ENCODE data around the gene SFSWAP. TPM values are rescaled to one million over a fixed set of nuclear protein-coding genes. Genes with fewer than 3 reads are reported as not detected.

The SFSWAP gene
- total RNA-seq, 1 experiment from 2014 or later: 68.8 TPM

DNA sequence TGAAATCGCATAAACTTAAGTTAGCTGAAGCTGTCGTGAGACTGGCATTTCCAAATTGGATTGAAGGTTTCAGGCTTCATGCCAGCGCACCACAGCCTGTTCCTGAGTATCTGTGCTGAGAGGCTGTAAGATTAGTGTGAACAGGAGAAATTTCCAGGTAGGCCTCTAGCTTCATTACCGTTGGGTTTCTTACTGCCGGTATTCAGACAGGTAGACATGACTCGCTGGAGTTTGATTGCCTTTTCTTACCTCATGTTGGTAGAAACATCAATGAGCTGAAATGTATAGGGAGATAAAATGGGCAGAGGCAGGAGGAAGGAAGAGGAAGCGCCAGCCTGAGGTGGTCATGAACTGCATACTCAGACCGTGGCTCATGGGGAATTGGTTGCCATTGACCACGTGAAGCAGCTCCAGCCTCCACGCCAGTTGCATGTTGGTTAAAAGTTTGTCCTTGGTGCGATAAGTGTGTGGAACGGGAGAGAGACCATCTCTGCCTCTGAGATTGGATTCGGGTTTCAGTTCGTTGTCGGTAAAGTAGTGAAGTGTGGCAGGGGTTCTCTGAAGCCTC lies 75.0 kb downstream of the SFSWAP start:
- peaks cover 6% of the 10 kb centered on the region for H3K4me1 Mint-ChIP-seq (ENCODE audit: insufficient read depth, unreplicated experiment)
- no peaks in the 10 kb centered on the region for H3K27me3 Mint-ChIP-seq (ENCODE audit: insufficient read depth, unreplicated experiment)
- ChIA-PET CTCF (interaction anchor here (0.6 to 0.7 kb wide), 2 partner anchors 43 kb away, joined by 3 to 5 read pairs; no protein-coding TSS in a partner anchor), POLR2A (interaction anchor here (0.6 kb wide), 1 partner anchor 163 kb away, joined by 4 read pairs; no protein-coding TSS in a partner anchor)
- TF ChIP-seq, protein P1, sequence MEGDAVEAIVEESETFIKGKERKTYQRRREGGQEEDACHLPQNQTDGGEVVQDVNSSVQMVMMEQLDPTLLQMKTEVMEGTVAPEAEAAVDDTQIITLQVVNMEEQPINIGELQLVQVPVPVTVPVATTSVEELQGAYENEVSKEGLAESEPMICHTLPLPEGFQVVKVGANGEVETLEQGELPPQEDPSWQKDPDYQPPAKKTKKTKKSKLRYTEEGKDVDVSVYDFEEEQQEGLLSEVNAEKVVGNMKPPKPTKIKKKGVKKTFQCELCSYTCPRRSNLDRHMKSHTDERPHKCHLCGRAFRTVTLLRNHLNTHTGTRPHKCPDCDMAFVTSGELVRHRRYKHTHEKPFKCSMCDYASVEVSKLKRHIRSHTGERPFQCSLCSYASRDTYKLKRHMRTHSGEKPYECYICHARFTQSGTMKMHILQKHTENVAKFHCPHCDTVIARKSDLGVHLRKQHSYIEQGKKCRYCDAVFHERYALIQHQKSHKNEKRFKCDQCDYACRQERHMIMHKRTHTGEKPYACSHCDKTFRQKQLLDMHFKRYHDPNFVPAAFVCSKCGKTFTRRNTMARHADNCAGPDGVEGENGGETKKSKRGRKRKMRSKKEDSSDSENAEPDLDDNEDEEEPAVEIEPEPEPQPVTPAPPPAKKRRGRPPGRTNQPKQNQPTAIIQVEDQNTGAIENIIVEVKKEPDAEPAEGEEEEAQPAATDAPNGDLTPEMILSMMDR (IDR thresholded peaks at IDR 0.05; ENCODE audit: unreplicated experiment): no peak
- H3K36me3 Mint-ChIP-seq (ENCODE audit: insufficient read depth, unreplicated experiment): peaks cover 73% of the 10 kb centered on the region
- intact Hi-C loops (cut with micrococcal nuclease): no loop called here
- H3K9me3 Mint-ChIP-seq (ENCODE audit: unreplicated experiment): no peaks in the 10 kb centered on the region
- BruUV-seq (replicated peaks): no TSS peak
- H3K27ac Mint-ChIP-seq (ENCODE audit: low read depth, unreplicated experiment): peak overlapping the region; percentile 7
- no peak overlapping the region for H3K4me3 Mint-ChIP-seq (ENCODE audit: unreplicated experiment)
- DNase-seq (ENCODE audit: unreplicated experiment): no peak

DNA sequence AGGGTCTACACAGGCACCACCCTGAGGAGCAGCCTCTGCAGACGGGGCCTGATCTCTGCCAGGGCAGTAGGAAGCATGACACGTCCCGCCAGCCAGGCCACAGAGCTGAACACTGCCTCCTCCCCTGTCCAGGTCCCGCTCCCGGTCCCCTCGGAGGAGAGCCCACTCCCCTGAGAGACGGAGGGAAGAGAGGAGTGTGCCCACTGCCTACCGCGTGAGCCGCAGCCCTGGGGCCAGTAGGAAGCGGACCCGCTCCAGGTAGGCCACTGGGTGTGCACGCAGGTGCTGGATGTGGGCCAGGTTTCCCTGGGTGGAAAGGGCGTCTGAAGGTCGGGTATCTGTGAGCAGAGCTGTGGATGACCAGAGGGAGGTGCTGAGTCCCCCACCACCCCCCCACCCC lies 75.4 kb downstream of the SFSWAP start:
- POLR2A ChIA-PET: interaction anchor here (0.6 kb wide), 1 partner anchor 162 kb away, joined by 4 read pairs; no protein-coding TSS in a partner anchor

DNA sequence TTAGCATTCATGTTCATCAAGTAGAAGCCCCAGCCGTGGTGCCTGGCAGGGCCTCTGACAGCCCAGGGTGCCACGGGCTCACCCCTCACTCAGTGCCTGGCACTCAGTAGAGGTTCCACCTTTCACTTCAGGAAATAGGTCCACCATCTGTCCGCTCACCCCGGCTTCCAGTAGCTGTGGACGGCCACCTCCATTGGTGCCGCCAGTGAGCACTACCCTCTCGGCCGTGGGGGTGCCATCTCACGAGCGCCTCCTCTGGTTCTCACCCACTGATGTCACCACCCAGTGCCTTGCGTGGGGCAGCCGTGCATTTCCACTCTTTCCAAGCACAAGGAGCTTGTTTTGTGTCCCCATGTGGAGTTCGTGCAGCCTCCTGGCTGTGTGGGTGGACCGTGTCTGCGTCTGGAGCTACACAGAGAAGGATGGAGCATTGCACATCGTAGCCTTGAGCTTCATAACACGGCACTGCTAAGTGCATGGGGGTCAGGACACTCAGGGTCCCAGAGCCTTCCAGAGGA lies 76.3 kb downstream of the SFSWAP start:
- Mint-ChIP-seq H3K4me1 (ENCODE audit: insufficient read depth, unreplicated experiment) (peaks cover 6% of the 10 kb centered on the region), H3K36me3 (ENCODE audit: insufficient read depth, unreplicated experiment) (peaks cover 65% of the 10 kb centered on the region), H3K9me3 (ENCODE audit: unreplicated experiment) (no peaks in the 10 kb centered on the region), H3K4me3 (ENCODE audit: unreplicated experiment) (no peak overlapping the region), H3K27me3 (ENCODE audit: insufficient read depth, unreplicated experiment) (no peaks in the 10 kb centered on the region), H3K27ac (ENCODE audit: low read depth, unreplicated experiment) (peak overlapping the region; percentile 6)
- TF ChIP-seq, protein P1 (IDR thresholded peaks at IDR 0.05; ENCODE audit: unreplicated experiment): no peak
- POLR2A ChIA-PET: no interaction called here
- intact Hi-C loops (cut with micrococcal nuclease): no loop called here
- no peak for DNase-seq (ENCODE audit: unreplicated experiment)
- no TSS peak for BruUV-seq (replicated peaks)
- CTCF ChIA-PET: no interaction called here

More for the DNA sequence above, 75.4 kb downstream of the SFSWAP start:
- no peaks in the 10 kb centered on the region for H3K27me3 Mint-ChIP-seq (ENCODE audit: insufficient read depth, unreplicated experiment)
- peak overlapping the region; percentile 6 for H3K27ac Mint-ChIP-seq (ENCODE audit: low read depth, unreplicated experiment)
- CTCF ChIA-PET: interaction anchor here (0.6 kb wide), 1 partner anchor 42 kb away, joined by 3 read pairs; no protein-coding TSS in a partner anchor
- TF ChIP-seq, protein P1 (IDR thresholded peaks at IDR 0.05; ENCODE audit: unreplicated experiment): no peak
- no peaks in the 10 kb centered on the region for H3K9me3 Mint-ChIP-seq (ENCODE audit: unreplicated experiment)
- peaks cover 73% of the 10 kb centered on the region for H3K36me3 Mint-ChIP-seq (ENCODE audit: insufficient read depth, unreplicated experiment)
- no TSS peak for BruUV-seq (replicated peaks)
- H3K4me1 Mint-ChIP-seq (ENCODE audit: insufficient read depth, unreplicated experiment): peaks cover 6% of the 10 kb centered on the region
- no peak overlapping the region for H3K4me3 Mint-ChIP-seq (ENCODE audit: unreplicated experiment)
- no peak for DNase-seq (ENCODE audit: unreplicated experiment)
- intact Hi-C loops (cut with micrococcal nuclease): no loop called here

DNA sequence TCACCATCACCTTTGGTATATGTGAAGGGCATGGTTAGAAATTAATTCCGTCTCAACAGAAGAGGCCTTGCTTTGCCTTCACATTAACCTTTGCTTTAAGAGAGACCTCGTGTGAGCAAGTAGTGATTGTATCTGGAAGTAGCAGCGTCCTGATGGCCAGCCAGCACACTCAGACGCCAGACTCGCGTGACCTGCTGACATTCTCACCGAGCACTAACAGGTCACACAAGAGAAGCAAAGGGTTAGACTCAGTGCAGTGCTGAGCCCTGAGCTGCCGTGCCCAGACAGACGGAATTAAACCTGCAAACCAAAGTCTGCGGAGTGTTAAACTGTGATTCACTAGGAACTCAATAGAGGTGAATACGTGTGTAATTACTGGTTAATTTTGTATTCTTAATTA lies 77.2 kb downstream of the SFSWAP start:
- TF ChIP-seq, protein P1 (IDR thresholded peaks at IDR 0.05; ENCODE audit: unreplicated experiment): no peak
- H3K36me3 Mint-ChIP-seq (ENCODE audit: insufficient read depth, unreplicated experiment): peaks cover 66% of the 10 kb centered on the region
- H3K27ac Mint-ChIP-seq (ENCODE audit: low read depth, unreplicated experiment): no peak overlapping the region
- intact Hi-C loops (cut with micrococcal nuclease): no loop called here
- peaks cover 6% of the 10 kb centered on the region for H3K4me1 Mint-ChIP-seq (ENCODE audit: insufficient read depth, unreplicated experiment)
- no peaks in the 10 kb centered on the region for H3K9me3 Mint-ChIP-seq (ENCODE audit: unreplicated experiment)
- H3K27me3 Mint-ChIP-seq (ENCODE audit: insufficient read depth, unreplicated experiment): no peaks in the 10 kb centered on the region
- POLR2A ChIA-PET: no interaction called here
- H3K4me3 Mint-ChIP-seq (ENCODE audit: unreplicated experiment): no peak overlapping the region
- CTCF ChIA-PET: interaction anchor here (0.8 to 1.6 kb wide), 3 partner anchors 16 to 684 kb away, joined by 3 to 4 read pairs (median 3); no protein-coding TSS in a partner anchor
- DNase-seq (ENCODE audit: unreplicated experiment): no peak
- no TSS peak for BruUV-seq (replicated peaks)

All from MCF 10A (cell line).